Measurements from ENCODE around the gene PLEKHG2.

- TF ChIP-seq CEBPB (IDR thresholded peaks at IDR 0.05) (no peak), EHMT2 (IDR thresholded peaks at IDR 0.05; ENCODE audit: low read depth) (no peak), MAX (IDR thresholded peaks at IDR 0.05) (no peak), CHD2 (IDR thresholded peaks at IDR 0.05; ENCODE audit: low read length, partially characterized antibody) (no peak), CTCF (IDR thresholded peaks at IDR 0.05) (no peak), RFX5 (IDR thresholded peaks at IDR 0.05) (no peak), JUNB (IDR thresholded peaks at IDR 0.05) (no peak), EP300 (IDR thresholded peaks at IDR 0.05) (peak in 1 of 2 experiments; percentile 15; a peak in 1 of 5 replicates), RAD21 (conservative IDR thresholded peaks at IDR 0.05 in 1 of 2, IDR thresholded peaks at IDR 0.05 in 1 of 2) (no peak), POLR2A (IDR thresholded peaks at IDR 0.05; ENCODE audit: low read length) (no peak), ZSCAN20 (CRISPR knock-in tag; IDR thresholded peaks at IDR 0.05) (no peak), RCOR1 (IDR thresholded peaks at IDR 0.05; ENCODE audit: low read depth, low read length) (no peak)
Observed at GRCh38 chr19:39434123-39435076, 21.9 kb downstream of the PLEKHG2 start.

All from A549 (cell line).